GM12864 (cell line): ENCODE results near the gene NCOR1.
"Not testable (repeated sequence)": the region's sequence is repeated elsewhere in the genome, so short reads cannot be mapped to it uniquely, and the experiment has no call there.

Experiments used
- DNase-seq: peaks from one replicate; pipeline ENCODE4 v3.0.0-alpha.2; 2011; ENCODE audit warnings: low read depth
- H3K4me3 ChIP-seq: 2 replicates; pipeline ENCODE4 v1.5.1; 2011; ENCODE audit warnings: mild to moderate bottlenecking, low read depth, low read length, control low read depth
- CTCF ChIP-seq: IDR thresholded peaks from 2 replicates; pipeline ENCODE4 v1.5.1; 2011; ENCODE audit warnings: low read depth, mild to moderate bottlenecking, moderate library complexity, low read length, control low read depth, inconsistent platforms; ENCODE audit errors: missing control alignments

NCOR1 gene

GRCh38 chr17:16074423-16074822 lies 140.9 kb downstream of the NCOR1 start:
- no peak for TF ChIP-seq CTCF
- H3K4me3 ChIP-seq, result no peak overlapping the region
- DNase-seq, result no peak

- no peak overlapping the region for H3K4me3 ChIP-seq
- no peak for DNase-seq
- TF ChIP-seq CTCF, result no peak
Measured at GRCh38 chr17:16073845-16074244, 141.5 kb downstream of the NCOR1 start.

GRCh38 chr17:16072031-16072430 lies 143.3 kb downstream of the NCOR1 start:
- no peak for DNase-seq
- TF ChIP-seq CTCF, result no peak
- no peak overlapping the region for H3K4me3 ChIP-seq

- no peak overlapping the region for H3K4me3 ChIP-seq
- DNase-seq, result no peak
- no peak for TF ChIP-seq CTCF
Measured at GRCh38 chr17:16068323-16068722, 147.0 kb downstream of the NCOR1 start.

DNA sequence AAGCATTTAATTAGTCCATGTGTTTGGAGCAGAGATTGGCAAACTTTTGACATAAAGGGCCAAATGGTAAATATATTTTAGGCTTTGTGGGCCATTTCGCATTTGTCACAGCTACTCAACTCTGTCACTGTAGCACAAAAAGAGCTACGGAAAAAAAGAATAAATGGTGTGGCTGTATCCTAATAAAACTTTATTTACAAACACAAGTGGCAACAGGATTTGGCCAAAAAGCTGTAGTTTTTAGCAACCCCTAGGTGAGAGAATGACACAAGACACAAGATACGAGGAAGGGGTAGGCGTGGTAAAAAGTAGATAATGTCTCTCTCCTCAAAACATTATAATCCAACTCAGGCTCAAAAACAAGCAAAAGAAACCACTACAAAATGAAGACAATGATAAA lies 149.2 kb downstream of the NCOR1 start:
- TF ChIP-seq CTCF, result no peak
- DNase-seq, result no peak

GRCh38 chr17:16061631-16062030 lies 153.7 kb downstream of the NCOR1 start:
- no peak for TF ChIP-seq CTCF
- no peak overlapping the region for H3K4me3 ChIP-seq
- DNase-seq, result no peak

More for the DNA sequence above, 149.2 kb downstream of the NCOR1 start:
- no peak overlapping the region for H3K4me3 ChIP-seq

DNA sequence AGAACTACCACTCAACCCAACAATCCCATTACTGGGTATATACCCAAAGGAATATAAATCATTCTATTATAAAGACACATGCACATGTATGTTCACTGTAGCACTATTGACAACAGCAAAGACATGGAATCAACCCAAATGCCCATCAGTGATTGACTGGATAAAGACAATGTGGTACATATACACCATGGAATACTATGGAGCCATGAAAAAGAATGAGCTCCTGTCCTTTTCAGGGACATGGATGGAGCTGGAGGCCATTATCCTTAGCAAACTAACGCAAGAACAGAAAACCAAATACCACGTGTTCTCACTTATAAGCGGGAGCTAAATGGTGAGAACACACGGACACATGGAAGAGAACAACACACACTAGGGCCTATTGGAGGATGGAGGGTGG lies 160.2 kb downstream of the NCOR1 start:
- not testable (repeated sequence) for H3K4me3 ChIP-seq, DNase-seq

DNA sequence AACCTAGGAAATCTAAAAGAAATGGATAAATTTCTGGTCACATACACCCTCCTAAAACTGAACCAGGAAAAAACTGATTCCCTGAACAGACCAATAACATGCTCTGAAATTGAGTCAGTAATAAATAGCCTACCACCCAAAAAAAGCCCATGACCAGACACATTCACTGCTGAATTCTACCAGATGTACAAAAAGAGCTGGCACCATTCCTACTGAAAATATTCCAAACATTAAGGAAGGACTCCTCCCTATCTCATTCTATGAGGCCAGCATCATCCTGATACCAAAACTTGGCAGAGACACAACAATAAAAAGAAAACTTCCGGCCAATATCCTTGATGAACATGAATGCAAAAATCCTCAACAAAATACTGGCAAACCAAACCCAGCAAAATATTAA lies 162.8 kb downstream of the NCOR1 start:
- no peak for DNase-seq
- no peak overlapping the region for H3K4me3 ChIP-seq
- no peak for TF ChIP-seq CTCF
